Esophagus muscularis mucosa (tissue), 4 donors: ENCODE measurements around the gene APOD. TPM values are rescaled to one million over a fixed set of nuclear protein-coding genes. Genes with fewer than 3 reads are reported as not detected.
"Not testable (repeated sequence)": the region's sequence is repeated elsewhere in the genome, so short reads cannot be mapped to it uniquely, and the experiment has no call there.

ENCODE experiments used
- DNase-seq: peaks from one replicate; pipeline ENCODE4 v3.0.0-alpha.2; 2017; ENCODE audit errors: extremely low spot score
- H3K27ac ChIP-seq, 4 donors: fragments of 200-600 bp; sonication (generic); replicated peaks in 1 of 4; 1 replicate in 3 of 4; 2 replicates in 1 of 4; pipeline ENCODE4 v1.5.1; 2016 to 2019; ENCODE audit warnings: mild to moderate bottlenecking in 1 of 4
- H3K27me3 ChIP-seq, 4 donors: fragments of 200-600 bp; sonication (generic); one replicate each; pipeline versions ENCODE4 v1.5.1 to v1.6.0; 2016 to 2019
- H3K36me3 ChIP-seq, 4 donors: fragments of 200-600 bp; sonication (generic); one replicate each; pipeline ENCODE4 v1.5.1; 2016 to 2019
- H3K4me1 ChIP-seq, 4 donors: fragments of 200-600 bp; sonication (generic); one replicate each; pipeline ENCODE4 v1.5.1; 2016 to 2019
- H3K4me3 ChIP-seq, 4 donors: fragments of 200-600 bp; sonication (generic); 1 replicate in 2 of 4; 2 replicates in 2 of 4; pipeline ENCODE4 v1.5.1; 2016 to 2019; ENCODE audit warnings: mild to moderate bottlenecking in 4 of 4, moderate library complexity in 1 of 4
- H3K9me3 ChIP-seq, 4 donors: fragments of 200-600 bp; sonication (generic); 1 replicate in 3 of 4; 2 replicates in 1 of 4; pipeline ENCODE4 v1.5.1; 2016 to 2019
- WGBS: methylation state at CpG from one replicate; pipeline ENCODE4 v1.1.5; 2018; 5-methylcytosine and 5-hydroxymethylcytosine counted together
- intact Hi-C: fragments of 100-400 bp; cut with DNase I; formaldehyde crosslinking; loops from one replicate; pipeline ENCODE4 v1.15.1; 2023
- total RNA-seq, 4 donors: library from RNA; depleted of rRNA; stranded (reverse); fragments of >200 nt; gene quantifications; one replicate each; pipeline versions ENCODE4 v1.1.0 to v1.2.1, GENCODE V29; 2016

APOD gene
- total RNA-seq, 4 donors from 2014 or later = 355 to 591 (median 523) TPM

DNA sequence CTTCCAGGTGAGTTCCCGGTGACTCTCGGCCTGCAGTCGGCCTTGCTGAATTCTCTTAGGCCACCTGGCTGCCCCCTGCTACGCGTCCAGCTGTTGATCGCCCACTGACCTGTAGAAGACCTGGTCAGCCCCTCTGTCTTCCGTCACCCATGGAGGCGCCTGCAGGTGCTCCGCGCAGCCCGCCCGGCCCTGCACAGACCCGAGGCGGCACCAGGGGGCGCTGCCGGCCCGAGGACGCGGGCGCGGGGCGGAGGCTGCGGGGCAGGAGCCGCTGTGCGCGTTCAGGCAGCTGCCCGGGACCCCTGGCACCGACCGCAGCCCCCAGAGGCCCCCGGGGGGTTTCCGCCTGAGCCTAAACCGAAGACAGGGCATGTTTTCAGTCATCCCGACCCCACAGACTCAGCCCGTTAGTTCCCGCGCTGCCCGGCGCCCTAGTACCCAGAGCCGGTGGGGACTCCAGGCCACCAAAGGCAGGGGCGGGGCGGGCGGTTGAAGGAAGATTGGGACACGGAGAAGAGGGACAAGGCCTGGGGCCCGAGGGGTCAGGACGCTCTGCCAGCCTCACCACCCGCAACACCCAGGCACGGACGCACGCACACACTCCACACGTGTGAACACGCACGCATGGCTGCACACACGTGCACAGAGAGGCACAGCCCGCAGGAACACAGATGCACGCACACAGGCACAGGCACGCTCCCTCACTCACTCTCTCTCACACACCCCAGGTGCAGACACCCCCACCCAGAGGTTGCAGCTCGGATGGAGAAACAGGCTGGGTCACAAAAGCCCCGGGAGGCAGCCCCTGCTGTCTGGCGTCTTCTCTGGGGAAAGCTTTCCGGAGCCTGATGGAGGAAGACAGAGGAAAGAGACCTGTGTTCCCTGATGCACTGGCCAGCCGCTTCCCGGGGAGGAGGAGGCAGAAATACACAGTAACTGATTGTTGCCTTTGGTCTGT lies 41.1 kb upstream of the APOD start:
- peak overlapping the region in 3 of 4 donors; percentile 23 to 49 (median 27) for H3K4me3 ChIP-seq
- 8% methylated on average over 8 of the region's 62 CpGs for WGBS
- H3K4me1 ChIP-seq, H3K36me3 ChIP-seq, H3K27ac ChIP-seq, H3K9me3 ChIP-seq, DNase-seq, H3K27me3 ChIP-seq, intact Hi-C loops: not testable (repeated sequence)

DNA sequence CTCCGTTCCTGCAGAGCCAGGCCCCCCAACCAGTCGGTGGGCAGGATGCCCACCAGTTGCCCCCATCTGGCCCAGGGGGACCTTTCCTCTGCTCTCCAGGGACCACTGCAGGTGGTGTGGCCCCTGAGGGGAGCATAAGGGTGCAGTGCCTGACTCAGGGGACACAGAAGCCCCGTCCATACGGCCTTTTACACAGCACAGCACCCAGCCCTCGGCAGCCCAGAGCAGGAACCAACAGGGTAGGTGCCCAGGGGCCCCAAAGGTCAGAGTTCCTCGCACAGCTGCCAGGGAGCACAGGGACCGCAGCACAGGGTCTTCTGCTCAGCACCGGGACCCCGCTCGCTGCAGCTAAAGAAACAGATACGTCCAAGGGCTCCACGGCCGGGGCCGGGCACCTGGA lies 40.4 kb upstream of the APOD start:
- intact Hi-C loops, H3K36me3 ChIP-seq, H3K4me3 ChIP-seq, H3K9me3 ChIP-seq, H3K27ac ChIP-seq, H3K4me1 ChIP-seq, H3K27me3 ChIP-seq, DNase-seq: not testable (repeated sequence)
- no CpG with 5 or more reads among the region's 14 CpGs for WGBS

DNA sequence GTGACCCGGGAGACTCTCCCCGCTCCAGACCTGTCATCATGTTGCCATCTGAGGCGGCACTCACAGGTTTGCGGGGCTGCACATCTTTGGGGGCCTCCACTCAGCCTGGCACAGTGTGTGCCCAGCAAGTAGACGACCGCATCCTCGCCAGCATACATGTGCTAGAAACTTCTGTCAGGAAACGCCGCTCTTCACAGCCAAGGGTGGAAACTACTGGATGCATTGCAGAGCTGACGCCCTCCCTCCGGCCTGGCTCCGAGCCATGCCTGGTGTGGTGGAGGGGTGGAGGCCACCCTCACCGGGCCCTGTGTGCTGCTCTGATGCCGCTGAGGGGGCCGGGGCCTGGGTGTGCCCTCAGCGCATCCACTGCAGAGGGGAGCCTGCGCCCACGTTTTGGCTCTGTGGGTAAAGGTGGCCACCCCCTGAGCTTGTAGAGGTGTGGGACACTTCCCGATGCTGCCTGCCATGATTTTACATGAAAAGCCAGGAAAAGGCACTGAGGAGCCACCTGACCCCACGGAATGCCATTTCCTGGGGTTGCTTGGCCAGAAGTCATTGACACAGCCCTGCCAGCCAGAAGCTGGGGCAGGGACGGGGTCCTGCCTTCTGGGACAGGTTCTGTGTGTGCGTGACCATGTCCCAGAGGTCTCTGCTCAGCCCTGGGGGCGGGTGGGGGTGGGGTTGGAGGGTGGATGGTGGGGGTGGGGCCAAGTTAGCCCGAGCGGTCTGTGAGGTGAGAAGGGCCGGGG lies 39.7 kb upstream of the APOD start:
- DNase-seq, H3K4me3 ChIP-seq, H3K4me1 ChIP-seq, H3K9me3 ChIP-seq, H3K27ac ChIP-seq, intact Hi-C loops, H3K36me3 ChIP-seq, H3K27me3 ChIP-seq: not testable (repeated sequence)
- WGBS = 90% methylated on average over 8 of the region's 26 CpGs

- H3K9me3 ChIP-seq, H3K4me1 ChIP-seq, H3K27me3 ChIP-seq, intact Hi-C loops, H3K27ac ChIP-seq, DNase-seq, H3K36me3 ChIP-seq, H3K4me3 ChIP-seq: not testable (repeated sequence)
- WGBS = 85% methylated on average over 7 of the region's 17 CpGs
Observed at GRCh38 chr3:195622523-195623170, 38.9 kb upstream of the APOD start.

DNA sequence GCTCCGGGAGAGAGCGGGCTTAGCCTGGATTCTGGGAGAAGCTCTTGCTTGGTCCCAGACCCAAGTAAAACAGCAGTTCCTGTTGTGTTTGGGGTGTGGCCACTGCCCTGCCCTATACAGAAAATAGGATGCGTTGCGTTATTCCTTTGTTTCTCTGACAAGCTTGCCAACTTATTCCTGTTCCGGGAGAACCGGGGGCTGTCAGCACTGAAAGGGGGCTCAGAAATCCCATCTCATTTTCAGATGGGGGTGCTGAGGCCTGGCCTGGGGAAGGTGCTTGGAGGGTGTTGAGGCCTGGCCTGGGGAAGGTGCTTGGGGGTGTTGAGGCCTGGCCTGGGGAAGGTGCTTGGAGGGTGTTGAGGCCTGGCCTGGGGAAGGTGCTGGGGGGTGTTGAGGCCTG lies 38.3 kb upstream of the APOD start:
- DNase-seq, H3K27me3 ChIP-seq, H3K4me3 ChIP-seq, intact Hi-C loops, H3K4me1 ChIP-seq, H3K36me3 ChIP-seq, H3K27ac ChIP-seq, H3K9me3 ChIP-seq: not testable (repeated sequence)
- WGBS = 92% methylated on average over 6 of the region's 6 CpGs

DNA sequence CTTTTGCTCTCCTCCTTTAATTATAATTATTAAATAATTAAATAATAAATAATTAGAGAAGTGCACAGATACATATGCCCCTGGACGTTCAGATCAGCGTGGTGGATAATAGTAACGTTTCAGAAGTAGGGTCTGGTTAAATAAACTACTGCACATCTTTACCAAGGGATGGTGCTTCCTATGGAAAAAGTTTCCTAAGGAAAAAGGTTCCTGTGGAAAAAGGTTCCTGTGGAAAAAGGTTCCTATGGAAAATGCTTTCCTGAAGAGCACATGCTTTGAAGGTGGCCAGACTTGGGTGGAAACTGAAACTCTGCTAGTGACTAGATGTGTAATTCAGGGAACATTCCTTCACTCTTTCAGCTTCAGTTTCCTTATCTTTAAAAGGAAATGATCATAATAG lies 37.4 kb upstream of the APOD start:
- WGBS = 88% methylated on average over 3 of the region's 3 CpGs

GRCh38 chr3:195620476-195620875 lies 36.7 kb upstream of the APOD start:
- WGBS = 100% methylated on average over 2 of the region's 3 CpGs
- H3K4me1 ChIP-seq, H3K4me3 ChIP-seq, H3K27me3 ChIP-seq, DNase-seq, H3K27ac ChIP-seq, H3K36me3 ChIP-seq, H3K9me3 ChIP-seq, intact Hi-C loops: not testable (repeated sequence)

More for the DNA sequence above, 37.4 kb upstream of the APOD start:
- H3K36me3 ChIP-seq, H3K4me3 ChIP-seq, H3K27ac ChIP-seq, H3K4me1 ChIP-seq, intact Hi-C loops, H3K9me3 ChIP-seq, H3K27me3 ChIP-seq, DNase-seq: not testable (repeated sequence)

DNA sequence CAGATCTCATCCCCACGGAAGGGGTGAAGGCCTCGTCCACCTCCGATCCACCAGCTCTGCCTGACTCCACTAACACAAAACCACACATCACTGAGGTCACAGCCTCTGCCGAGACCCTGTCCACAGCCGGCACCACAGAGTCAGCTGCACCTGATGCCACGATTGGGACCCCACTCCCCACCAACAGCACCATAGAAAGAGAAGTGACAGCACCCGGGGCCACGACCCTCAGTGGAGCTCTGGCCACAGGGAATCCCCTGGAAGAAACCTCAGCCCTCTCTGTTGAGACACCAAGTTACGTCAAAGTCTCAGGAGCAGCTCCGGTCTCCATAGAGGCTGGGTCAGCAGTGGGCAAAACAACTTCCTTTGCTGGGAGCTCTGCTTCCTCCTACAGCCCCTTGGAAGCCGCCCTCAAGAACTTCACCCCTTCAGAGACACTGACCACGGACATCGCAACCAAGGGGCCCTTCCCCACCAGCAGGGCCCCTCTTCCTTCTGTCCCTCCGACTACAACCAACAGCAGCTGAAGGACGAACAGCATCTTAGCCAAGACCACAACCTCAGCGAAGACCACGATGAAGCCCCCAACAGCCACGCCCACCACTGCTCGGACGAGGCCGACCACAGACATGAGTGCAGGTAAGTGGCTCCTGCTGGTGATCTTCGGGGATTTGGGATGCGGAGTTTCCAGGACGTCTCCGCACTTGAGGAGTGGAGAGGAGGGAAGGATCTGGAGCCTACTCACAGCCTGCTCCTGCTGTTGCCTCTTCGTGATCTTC lies 36.0 kb upstream of the APOD start:
- intact Hi-C loops, H3K4me1 ChIP-seq, H3K36me3 ChIP-seq, DNase-seq, H3K27ac ChIP-seq, H3K27me3 ChIP-seq, H3K4me3 ChIP-seq, H3K9me3 ChIP-seq: not testable (repeated sequence)
- WGBS = 81% methylated on average over 24 of the region's 26 CpGs

DNA sequence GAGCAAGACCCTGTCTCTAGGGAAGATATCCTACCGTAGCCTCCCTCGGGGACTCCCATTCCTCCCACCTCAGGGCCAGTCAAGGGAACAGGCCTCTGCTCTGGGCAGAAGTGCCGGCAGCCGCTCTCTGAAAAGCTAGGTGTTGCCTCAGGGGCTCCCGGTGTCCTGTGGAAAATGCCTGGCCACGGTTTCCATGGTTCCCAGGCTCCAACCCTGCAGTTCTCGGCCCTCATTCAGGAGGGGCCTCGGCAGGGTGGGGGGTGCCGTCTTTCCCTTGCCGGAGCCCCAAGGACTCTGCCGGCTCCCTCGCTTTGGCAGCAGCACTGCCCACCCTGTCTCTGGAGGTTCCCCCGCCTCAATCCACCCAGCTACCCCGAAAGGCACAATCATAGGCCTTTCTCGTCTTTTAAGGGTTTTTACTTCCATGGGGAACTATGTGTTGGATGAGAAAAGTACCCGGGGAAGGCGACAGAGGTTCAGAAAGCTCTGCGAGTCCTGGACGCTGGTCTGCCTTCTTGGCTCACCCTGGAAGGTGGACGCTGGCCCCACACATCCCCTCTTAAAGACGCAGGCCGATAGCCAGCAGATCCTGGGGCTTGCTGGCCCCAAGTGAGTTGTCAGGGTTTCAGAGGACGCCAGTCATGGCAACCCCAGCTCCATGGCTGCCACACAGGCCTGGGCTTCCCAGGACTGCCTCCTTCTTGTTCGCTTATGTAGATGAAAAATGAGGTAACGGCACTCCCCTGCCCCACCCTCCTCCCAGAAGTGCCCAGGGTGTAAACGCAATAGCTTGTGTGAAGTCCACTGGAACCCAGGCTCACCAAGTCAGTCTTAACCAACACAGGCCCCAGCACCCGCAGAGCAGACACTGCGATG lies 34.3 kb upstream of the APOD start:
- intact Hi-C loops, DNase-seq, H3K27ac ChIP-seq, H3K27me3 ChIP-seq, H3K4me1 ChIP-seq, H3K4me3 ChIP-seq, H3K9me3 ChIP-seq, H3K36me3 ChIP-seq: not testable (repeated sequence)
- 83% methylated on average over 22 of the region's 28 CpGs for WGBS

- H3K4me1 ChIP-seq, DNase-seq, H3K27me3 ChIP-seq, H3K9me3 ChIP-seq, intact Hi-C loops, H3K4me3 ChIP-seq, H3K27ac ChIP-seq, H3K36me3 ChIP-seq: not testable (repeated sequence)
- 80% methylated on average over 2 of the region's 5 CpGs for WGBS
Observed at GRCh38 chr3:195617134-195617533, 33.4 kb upstream of the APOD start.
